ENCODE results near the gene SULT2B1.

The SULT2B1 gene

DNA sequence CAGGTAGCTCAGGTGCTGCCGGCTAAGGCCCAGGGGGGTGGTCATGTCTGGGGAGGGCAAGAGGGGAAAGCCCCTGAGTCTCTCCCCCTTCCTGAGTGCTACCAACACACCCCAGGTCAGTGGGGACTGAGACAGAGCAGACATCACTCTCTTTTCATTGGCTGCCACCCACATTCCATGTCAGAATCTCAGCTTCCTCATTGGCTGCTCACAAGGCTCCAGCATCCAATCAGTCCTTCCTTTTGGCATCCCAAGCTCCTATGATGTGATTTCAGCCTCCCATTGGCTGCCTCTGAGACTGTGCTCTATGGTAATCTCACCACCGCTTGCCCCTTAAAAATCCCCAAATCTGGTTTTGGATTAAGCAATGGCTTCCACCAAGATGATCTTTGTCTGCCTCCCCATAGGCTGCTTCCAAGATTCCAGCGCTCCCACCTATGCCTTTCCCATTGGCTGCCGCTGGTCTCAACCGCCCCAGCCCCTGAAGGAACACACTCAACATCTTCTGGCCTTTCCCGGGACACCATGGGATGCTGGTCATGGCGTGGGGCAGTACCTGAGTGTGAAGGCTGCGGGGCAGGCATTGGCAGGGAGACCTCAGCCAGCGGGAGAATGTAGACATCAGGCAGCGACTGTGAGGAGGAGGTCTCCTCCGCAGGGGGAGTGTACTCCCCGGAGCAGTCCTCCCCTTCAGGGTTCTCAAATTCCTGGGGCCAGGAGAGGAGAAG is 42.3 kb upstream of the SULT2B1 start:
- Histone ChIP-seq H3K4me3 (ENCODE audit: low read depth, low read length) (no peak overlapping the region), H3K36me3 (replicated peaks) (no peaks in the 10 kb centered on the region), H3K27me3 (replicated peaks) (peaks cover 11% of the 10 kb centered on the region), H3K27ac (no peak overlapping the region)
- in situ Hi-C loops (cut with HindIII; ENCODE audit: low pct_ligation_motif_present, low sequenced_read_pairs) = no loop called here
- no peak for DNase-seq
- TF ChIP-seq, protein P1, sequence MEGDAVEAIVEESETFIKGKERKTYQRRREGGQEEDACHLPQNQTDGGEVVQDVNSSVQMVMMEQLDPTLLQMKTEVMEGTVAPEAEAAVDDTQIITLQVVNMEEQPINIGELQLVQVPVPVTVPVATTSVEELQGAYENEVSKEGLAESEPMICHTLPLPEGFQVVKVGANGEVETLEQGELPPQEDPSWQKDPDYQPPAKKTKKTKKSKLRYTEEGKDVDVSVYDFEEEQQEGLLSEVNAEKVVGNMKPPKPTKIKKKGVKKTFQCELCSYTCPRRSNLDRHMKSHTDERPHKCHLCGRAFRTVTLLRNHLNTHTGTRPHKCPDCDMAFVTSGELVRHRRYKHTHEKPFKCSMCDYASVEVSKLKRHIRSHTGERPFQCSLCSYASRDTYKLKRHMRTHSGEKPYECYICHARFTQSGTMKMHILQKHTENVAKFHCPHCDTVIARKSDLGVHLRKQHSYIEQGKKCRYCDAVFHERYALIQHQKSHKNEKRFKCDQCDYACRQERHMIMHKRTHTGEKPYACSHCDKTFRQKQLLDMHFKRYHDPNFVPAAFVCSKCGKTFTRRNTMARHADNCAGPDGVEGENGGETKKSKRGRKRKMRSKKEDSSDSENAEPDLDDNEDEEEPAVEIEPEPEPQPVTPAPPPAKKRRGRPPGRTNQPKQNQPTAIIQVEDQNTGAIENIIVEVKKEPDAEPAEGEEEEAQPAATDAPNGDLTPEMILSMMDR (IDR thresholded peaks at IDR 0.05; ENCODE audit: low read depth, low read length, missing control alignments) = no peak

DNA sequence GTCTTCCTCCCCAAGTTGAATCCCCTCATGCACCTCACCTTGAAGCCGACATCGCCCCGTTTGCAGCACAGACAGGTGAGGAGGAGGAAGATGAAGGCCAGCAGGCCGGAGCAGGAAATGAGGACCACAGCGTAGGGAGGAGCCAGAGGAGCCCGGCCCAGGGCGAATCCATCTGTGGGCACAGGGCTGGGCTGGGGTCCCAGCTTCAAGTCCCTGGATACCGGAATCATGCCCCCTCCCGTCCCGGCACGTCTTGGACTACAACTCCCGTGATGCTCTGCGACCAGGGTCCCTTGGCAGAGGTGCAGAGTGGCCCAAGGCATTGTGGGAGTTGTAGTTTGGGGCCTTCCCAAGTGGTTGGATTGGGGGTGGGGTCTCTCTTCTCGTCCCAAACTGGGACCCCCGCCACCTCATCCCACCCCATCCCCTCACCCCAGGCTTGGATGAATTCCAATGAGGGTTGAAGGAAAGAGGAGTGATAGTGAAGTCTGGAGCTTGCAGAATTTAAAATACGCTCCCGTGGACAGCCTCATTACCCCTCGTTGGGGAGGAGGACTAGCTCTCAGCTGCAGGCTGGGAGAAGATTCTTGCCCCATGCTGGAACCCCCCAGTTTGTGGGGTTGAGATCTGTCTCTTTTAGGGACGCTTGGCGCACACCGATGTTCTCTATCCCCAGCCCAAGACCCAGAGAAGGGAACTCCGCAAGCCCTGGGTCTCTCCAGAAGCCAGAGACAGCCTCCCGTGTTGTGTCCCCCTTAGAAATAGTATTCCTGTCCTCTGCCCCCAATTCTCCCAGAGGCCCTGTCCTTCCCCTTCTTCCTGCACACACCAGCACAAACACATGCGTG is 41.3 kb upstream of the SULT2B1 start:
- Histone ChIP-seq H3K27me3 (replicated peaks) (peaks cover 11% of the 10 kb centered on the region), H3K27ac (no peak overlapping the region), H3K4me3 (ENCODE audit: low read depth, low read length) (no peak overlapping the region), H3K36me3 (replicated peaks) (no peaks in the 10 kb centered on the region)
- peak; percentile 27 for DNase-seq
- TF ChIP-seq, protein P1 (IDR thresholded peaks at IDR 0.05; ENCODE audit: low read depth, low read length, missing control alignments) = no peak
- in situ Hi-C loops (cut with HindIII; ENCODE audit: low pct_ligation_motif_present, low sequenced_read_pairs) = no loop called here

DNA sequence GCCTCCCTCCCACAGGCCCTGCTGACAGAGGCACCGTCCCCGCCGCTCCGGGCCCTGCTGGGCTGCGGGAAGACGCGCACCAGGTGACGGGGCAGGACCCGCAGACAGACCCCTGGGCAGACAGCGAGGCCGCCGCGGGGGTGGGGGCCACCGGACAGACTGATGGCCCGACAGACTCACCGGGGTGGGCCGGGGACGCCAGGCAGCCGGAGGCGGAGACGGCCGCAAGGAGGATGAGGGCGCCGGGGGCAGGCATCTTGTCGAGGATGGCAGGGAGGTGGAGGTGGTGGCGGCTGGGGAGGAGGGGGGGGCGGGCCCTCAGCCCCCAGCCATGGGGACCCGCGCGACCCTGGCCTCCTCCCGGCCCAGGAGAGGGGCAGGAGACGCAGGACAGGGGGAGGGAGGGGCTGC is 40.6 kb upstream of the SULT2B1 start:
- Histone ChIP-seq H3K27ac (no peak overlapping the region), H3K36me3 (replicated peaks) (no peaks in the 10 kb centered on the region), H3K4me3 (ENCODE audit: low read depth, low read length) (no peak overlapping the region), H3K27me3 (replicated peaks) (peaks cover 11% of the 10 kb centered on the region)
- in situ Hi-C loops (cut with HindIII; ENCODE audit: low pct_ligation_motif_present, low sequenced_read_pairs) = no loop called here
- DNase-seq = no peak
- TF ChIP-seq, protein P1 (IDR thresholded peaks at IDR 0.05; ENCODE audit: low read depth, low read length, missing control alignments) = no peak

DNA sequence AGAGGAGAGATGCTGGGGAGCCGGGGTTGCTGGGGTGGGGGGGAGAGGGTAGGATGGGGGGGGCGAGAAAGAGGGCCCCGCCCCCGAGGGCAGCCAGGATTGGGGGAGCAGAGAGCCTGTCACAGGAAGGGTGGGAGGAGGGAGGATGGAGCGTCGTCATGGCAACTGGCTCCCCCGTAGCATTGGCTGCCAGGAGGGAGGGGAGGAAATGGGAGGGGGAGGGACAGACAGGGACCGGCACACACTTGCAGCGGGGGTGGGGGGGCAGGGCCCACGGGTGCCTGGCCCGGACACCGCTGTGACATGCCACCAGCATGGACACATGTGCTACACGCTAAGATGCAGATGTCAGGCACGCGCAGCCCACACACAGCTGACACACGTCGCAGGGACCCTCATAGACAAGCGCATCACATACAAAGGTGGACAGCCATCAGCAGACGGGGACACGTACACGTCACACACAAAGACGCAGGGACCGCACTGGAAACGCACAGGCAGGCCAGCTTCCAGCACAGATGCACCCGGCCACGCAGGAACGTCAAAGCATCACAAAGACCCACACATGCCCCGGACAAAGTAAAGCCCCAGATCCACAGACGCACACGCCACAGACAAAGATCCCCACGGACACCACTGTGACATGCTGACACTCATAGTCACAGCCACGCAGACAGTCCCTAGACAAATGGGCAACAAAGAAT is 40.0 kb upstream of the SULT2B1 start, which contains the start of gene LMTK3:
LMTK3 (minus strand) TSS at position 36 of the 704 bp plus-strand sequence. CDS start 259 bp downstream, outside the sequence.
- Histone ChIP-seq H3K27me3 (replicated peaks) (peaks cover 11% of the 10 kb centered on the region), H3K4me3 (ENCODE audit: low read depth, low read length) (no peak within 1 kb of the TSS), H3K36me3 (replicated peaks) (no peaks in the 10 kb centered on the region), H3K27ac (no peak within 1 kb of the TSS)
- TF ChIP-seq, protein P1 (IDR thresholded peaks at IDR 0.05; ENCODE audit: low read depth, low read length, missing control alignments) = no peak
- in situ Hi-C loops (cut with HindIII; ENCODE audit: low pct_ligation_motif_present, low sequenced_read_pairs) = no loop called here
- DNase-seq = no peak

DNA sequence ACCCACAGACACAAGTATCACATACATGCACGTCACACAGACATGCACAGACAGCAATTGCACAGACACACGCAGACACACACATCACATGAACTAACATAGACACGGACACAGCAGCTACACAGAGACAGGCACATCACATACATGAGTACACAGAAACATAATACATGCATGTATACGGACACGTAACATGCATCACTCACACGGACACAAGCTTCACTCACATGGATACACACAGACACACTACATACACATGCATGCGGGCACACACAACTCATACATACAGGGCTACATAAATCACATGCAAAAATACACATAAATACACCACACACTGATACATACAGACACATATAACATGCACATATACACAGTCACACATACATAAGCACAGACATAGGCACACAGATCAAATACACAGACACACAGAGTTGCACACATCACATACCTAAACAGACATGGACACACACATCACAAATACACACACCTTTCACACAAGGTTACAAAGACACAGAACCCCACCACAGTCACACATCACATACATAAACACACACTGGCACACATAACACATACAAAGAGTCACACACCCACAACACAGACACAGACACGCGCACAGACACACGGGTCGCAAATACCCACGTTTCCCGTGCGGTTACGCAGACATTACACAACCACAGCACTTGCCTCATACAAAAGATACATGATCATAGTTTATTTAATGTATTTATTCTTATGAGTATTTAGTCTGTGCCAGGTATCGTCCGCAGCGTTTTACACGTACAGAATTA is 39.3 kb upstream of the SULT2B1 start:
- no peaks in the 10 kb centered on the region for H3K36me3 ChIP-seq (replicated peaks)
- no peak for DNase-seq
- TF ChIP-seq, protein P1 (IDR thresholded peaks at IDR 0.05; ENCODE audit: low read depth, low read length, missing control alignments) = no peak
- peaks cover 11% of the 10 kb centered on the region for H3K27me3 ChIP-seq (replicated peaks)
- in situ Hi-C loops (cut with HindIII; ENCODE audit: low pct_ligation_motif_present, low sequenced_read_pairs) = no loop called here
- H3K4me3 ChIP-seq (ENCODE audit: low read depth, low read length) = no peak overlapping the region
- H3K27ac ChIP-seq = no peak overlapping the region
